MCF 10A (cell line): Measurements from ENCODE around the gene FILIP1L. TPM values are rescaled to one million over a fixed set of nuclear protein-coding genes. Genes with fewer than 3 reads are reported as not detected.

Source experiments
- BruUV-seq: library from RNA; stranded (reverse); fragments of 400-500 nt; replicated peaks from 2 replicates; lab custom pipeline; 2021; lab: Mats Ljungman, UMichigan
- CTCF ChIA-PET: fragments of 300-600 bp; sonication (Branson Sonifier 250); formaldehyde crosslinking; extraction: SDS; loops from one replicate; lab custom pipeline; 2021; ENCODE audit warnings: antibody characterized with exemption, inconsistent platforms; lab: Yijun Ruan, JAX
- POLR2A ChIA-PET: fragments of 300-600, 350-650 bp; sonication (Branson Sonifier 250); formaldehyde crosslinking; extraction: SDS; loops from one replicate; lab custom pipeline; 2020; ENCODE audit warnings: antibody characterized with exemption, inconsistent platforms; lab: Yijun Ruan, JAX
- DNase-seq: peaks from one replicate; pipeline ENCODE4 v3.0.0-alpha.2; 2018; ENCODE audit not compliant: unreplicated experiment
- H3K27ac Mint-ChIP-seq: one replicate; pipeline ENCODE4 v1.8.0; 2022; ENCODE audit warnings: mild to moderate bottlenecking, low read depth, mixed read lengths; ENCODE audit not compliant: unreplicated experiment
- H3K27me3 Mint-ChIP-seq: one replicate; pipeline ENCODE4 v1.8.0; 2022; ENCODE audit warnings: mixed read lengths; ENCODE audit not compliant: insufficient read depth, unreplicated experiment
- H3K36me3 Mint-ChIP-seq: one replicate; pipeline ENCODE4 v1.8.0; 2022; ENCODE audit warnings: mild to moderate bottlenecking, moderate library complexity, mixed read lengths; ENCODE audit not compliant: insufficient read depth, unreplicated experiment
- H3K4me1 Mint-ChIP-seq: one replicate; pipeline ENCODE4 v1.8.0; 2022; ENCODE audit warnings: mixed read lengths; ENCODE audit not compliant: insufficient read depth, unreplicated experiment
- H3K4me3 Mint-ChIP-seq: one replicate; pipeline ENCODE4 v1.8.0; 2022; ENCODE audit warnings: mild to moderate bottlenecking, moderate library complexity, mixed read lengths; ENCODE audit not compliant: unreplicated experiment
- H3K9me3 Mint-ChIP-seq: one replicate; pipeline ENCODE4 v1.8.0; 2022; ENCODE audit warnings: mixed read lengths; ENCODE audit not compliant: unreplicated experiment
- intact Hi-C: fragments of 100-400 bp; cut with micrococcal nuclease; formaldehyde crosslinking; loops from 2 replicates; pipeline ENCODE4 v1.14.1; 2022
- total RNA-seq: library from RNA; stranded (reverse); gene quantifications from 2 replicates; pipeline ENCODE4 v1.2.3, GENCODE V29; 2022
- TF ChIP-seq, protein P1 (sequence below): fragments of 200-600 bp; IDR thresholded peaks from one replicate; pipeline ENCODE4 v1.8.0; 2022; ENCODE audit warnings: antibody characterized with exemption, mild to moderate bottlenecking; ENCODE audit not compliant: unreplicated experiment

The FILIP1L gene
- total RNA-seq, 1 experiment from 2014 or later, result 2.4 TPM

DNA sequence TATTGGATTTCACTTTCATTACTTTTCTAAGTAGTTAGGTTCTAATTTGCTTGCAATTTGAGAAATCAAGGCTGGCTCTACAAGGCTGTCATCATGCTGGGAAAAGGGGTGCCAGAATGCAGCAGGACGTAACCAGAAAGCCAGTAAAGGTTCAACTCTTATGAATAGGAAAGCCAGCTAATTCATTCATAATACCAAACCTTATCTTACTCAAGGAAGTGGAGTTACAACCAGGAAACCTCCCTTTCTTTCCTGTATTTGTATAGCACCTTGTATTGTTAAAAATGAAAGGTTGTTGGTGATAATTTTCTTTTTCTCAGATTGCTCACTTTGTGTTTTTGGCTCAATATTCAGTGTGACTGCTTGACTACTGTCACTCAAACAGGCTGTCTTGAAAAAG is 109.4 kb downstream of the FILIP1L start:
- no TSS peak for BruUV-seq
- H3K9me3 Mint-ChIP-seq, result no peaks in the 10 kb centered on the region
- H3K27ac Mint-ChIP-seq, result no peak overlapping the region
- CTCF ChIA-PET, result interaction anchor here (0.6 to 1.3 kb wide), 3 partner anchors 114 to 162 kb away, joined by 3 read pairs; no protein-coding TSS in a partner anchor
- intact Hi-C loops, result loop anchor here (5.0 kb wide), 2 partner anchors 37 to 78 kb away; no protein-coding TSS in a partner anchor
- H3K27me3 Mint-ChIP-seq, result no peaks in the 10 kb centered on the region
- DNase-seq, result no peak
- TF ChIP-seq, protein P1, sequence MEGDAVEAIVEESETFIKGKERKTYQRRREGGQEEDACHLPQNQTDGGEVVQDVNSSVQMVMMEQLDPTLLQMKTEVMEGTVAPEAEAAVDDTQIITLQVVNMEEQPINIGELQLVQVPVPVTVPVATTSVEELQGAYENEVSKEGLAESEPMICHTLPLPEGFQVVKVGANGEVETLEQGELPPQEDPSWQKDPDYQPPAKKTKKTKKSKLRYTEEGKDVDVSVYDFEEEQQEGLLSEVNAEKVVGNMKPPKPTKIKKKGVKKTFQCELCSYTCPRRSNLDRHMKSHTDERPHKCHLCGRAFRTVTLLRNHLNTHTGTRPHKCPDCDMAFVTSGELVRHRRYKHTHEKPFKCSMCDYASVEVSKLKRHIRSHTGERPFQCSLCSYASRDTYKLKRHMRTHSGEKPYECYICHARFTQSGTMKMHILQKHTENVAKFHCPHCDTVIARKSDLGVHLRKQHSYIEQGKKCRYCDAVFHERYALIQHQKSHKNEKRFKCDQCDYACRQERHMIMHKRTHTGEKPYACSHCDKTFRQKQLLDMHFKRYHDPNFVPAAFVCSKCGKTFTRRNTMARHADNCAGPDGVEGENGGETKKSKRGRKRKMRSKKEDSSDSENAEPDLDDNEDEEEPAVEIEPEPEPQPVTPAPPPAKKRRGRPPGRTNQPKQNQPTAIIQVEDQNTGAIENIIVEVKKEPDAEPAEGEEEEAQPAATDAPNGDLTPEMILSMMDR, result no peak
- POLR2A ChIA-PET, result interaction anchor here (1.9 to 4.9 kb wide), 2 partner anchors 27 to 39 kb away, joined by 6 to 30 read pairs; no protein-coding TSS in a partner anchor
- H3K36me3 Mint-ChIP-seq, result no peaks in the 10 kb centered on the region
- H3K4me3 Mint-ChIP-seq, result no peak overlapping the region
- peaks cover 50% of the 10 kb centered on the region for H3K4me1 Mint-ChIP-seq

- H3K4me3 Mint-ChIP-seq, result no peak overlapping the region
- ChIA-PET POLR2A (interaction anchor here (1.0 to 4.9 kb wide), 20 partner anchors 8 to 258 kb away, joined by 3 to 32 read pairs (median 6); partner anchors contain the start of gene TBC1D23), CTCF (interaction anchor here (0.6 to 2.4 kb wide), 6 partner anchors 9 to 788 kb away, joined by 3 to 10 read pairs (median 3); no protein-coding TSS in a partner anchor)
- intact Hi-C loops, result loop anchor here (5.0 kb wide), 2 partner anchors 38 to 77 kb away; no protein-coding TSS in a partner anchor
- no peak for DNase-seq
- H3K27ac Mint-ChIP-seq, result no peak overlapping the region
- no peaks in the 10 kb centered on the region for H3K9me3 Mint-ChIP-seq
- TF ChIP-seq, protein P1, result no peak
- H3K36me3 Mint-ChIP-seq, result no peaks in the 10 kb centered on the region
- H3K27me3 Mint-ChIP-seq, result no peaks in the 10 kb centered on the region
- BruUV-seq, result no TSS peak
- H3K4me1 Mint-ChIP-seq, result peaks cover 57% of the 10 kb centered on the region
These were observed 110.4 kb downstream of the FILIP1L start for GRCh38 chr3:100003609-100004503.

- H3K27ac Mint-ChIP-seq, result peak overlapping the region; percentile 75
- intact Hi-C loops, result loop anchor here (5.0 kb wide), 2 partner anchors 40 to 75 kb away; no protein-coding TSS in a partner anchor
- peaks cover 60% of the 10 kb centered on the region for H3K4me1 Mint-ChIP-seq
- peak overlapping the region; percentile 31 for H3K4me3 Mint-ChIP-seq
- TF ChIP-seq, protein P1, result no peak
- BruUV-seq, result no TSS peak
- no peaks in the 10 kb centered on the region for H3K27me3 Mint-ChIP-seq
- ChIA-PET CTCF (interaction anchor here (0.5 to 3.1 kb wide), 17 partner anchors 10 to 1100 kb away, joined by 3 to 19 read pairs (median 3); no protein-coding TSS in a partner anchor), POLR2A (interaction anchor here (0.5 to 4.9 kb wide), 28 partner anchors 9 to 598 kb away, joined by 3 to 32 read pairs (median 5); partner anchors contain the start of gene TBC1D23)
- no peaks in the 10 kb centered on the region for H3K36me3 Mint-ChIP-seq
- DNase-seq, result peak; percentile 89
- no peaks in the 10 kb centered on the region for H3K9me3 Mint-ChIP-seq
These were observed 111.5 kb downstream of the FILIP1L start for GRCh38 chr3:100002599-100003350.
